ENCODE measurements around the gene SUSD5.
"Not testable (repeated sequence)": the region's sequence is repeated elsewhere in the genome, so short reads cannot be mapped to it uniquely, and the experiment has no call there.

The SUSD5 gene

GRCh38 chr3:33146791-33147445 is 71.7 kb downstream of the SUSD5 start:
- TF ChIP-seq Cebpa-rat (IDR thresholded peaks at IDR 0.05): no peak
- H3K4me2 ChIP-seq: no peak overlapping the region

GRCh38 chr3:33145901-33146580 is 72.6 kb downstream of the SUSD5 start:
- Histone ChIP-seq H3K36me3 (peaks cover 45 to 55% (median 53%) of the 10 kb centered on the region in 11 experiments), H3K9me3 (replicated peaks in 1 of 11) (no peaks in the 10 kb centered on the region), H3K4me1 (peaks cover 0 to 14% (median 6%) of the 10 kb centered on the region in 10 experiments; a peak in 13 of 20 replicates), H3K4me3 (no peak overlapping the region), H3K4me2 (no peak overlapping the region), H3K27me3 (no peaks in the 10 kb centered on the region), H3K27ac (no peak overlapping the region), H3K9ac (no peak overlapping the region), H4K20me1 (no peaks in the 10 kb centered on the region)
- TF ChIP-seq Cebpa-rat (IDR thresholded peaks at IDR 0.05): no peak

More at GRCh38 chr3:33146791-33147445, 71.7 kb downstream of the SUSD5 start:
- H3K9me3 ChIP-seq (replicated peaks in 1 of 11): no peaks in the 10 kb centered on the region
- peaks cover 0 to 14% (median 6%) of the 10 kb centered on the region in 10 experiments; a peak in 13 of 20 replicates for H3K4me1 ChIP-seq
- H3K9ac ChIP-seq: no peak overlapping the region
- no peaks in the 10 kb centered on the region for H3K27me3 ChIP-seq
- no peak overlapping the region for H3K27ac ChIP-seq
- H3K36me3 ChIP-seq: peaks cover 37 to 47% (median 44%) of the 10 kb centered on the region in 11 experiments
- no peak overlapping the region for H3K4me3 ChIP-seq
- H4K20me1 ChIP-seq: no peaks in the 10 kb centered on the region

GRCh38 chr3:33145221-33145900 is 73.2 kb downstream of the SUSD5 start:
- H3K4me1 ChIP-seq: peaks cover 0 to 14% (median 6%) of the 10 kb centered on the region in 10 experiments; a peak in 13 of 20 replicates
- no peak for TF ChIP-seq Cebpa-rat (IDR thresholded peaks at IDR 0.05)

DNA sequence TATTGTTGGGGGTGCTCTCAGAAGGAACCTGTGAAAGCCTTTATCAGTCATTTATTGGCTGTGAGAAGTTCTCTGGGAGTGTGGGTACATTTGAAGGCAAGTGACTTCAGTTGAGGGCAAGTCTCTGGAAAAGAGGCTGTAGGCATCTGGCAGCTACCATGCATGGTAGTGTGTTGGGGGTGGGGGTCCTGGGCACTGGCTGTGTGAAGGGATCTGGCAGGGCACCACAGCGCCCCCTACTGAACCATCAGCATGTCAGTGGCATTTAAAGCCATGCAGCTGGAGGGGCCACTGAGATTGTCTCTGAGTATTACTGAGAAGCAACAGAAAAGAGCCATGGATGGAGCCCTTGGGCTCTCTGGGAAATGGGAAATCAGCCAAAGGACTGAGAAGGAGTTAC is 74.2 kb downstream of the SUSD5 start:
- no peaks in the 10 kb centered on the region for H4K20me1 ChIP-seq
- H3K4me1 ChIP-seq: peaks cover 0 to 9% (median under 1%) of the 10 kb centered on the region in 10 experiments; a peak in 12 of 20 replicates
- H3K27ac ChIP-seq: no peak overlapping the region
- H3K9me3 ChIP-seq (replicated peaks in 1 of 11): no peaks in the 10 kb centered on the region
- peaks cover 52 to 70% (median 61%) of the 10 kb centered on the region in 11 experiments for H3K36me3 ChIP-seq
- no peak overlapping the region for H3K4me3 ChIP-seq
- no peak overlapping the region for H3K9ac ChIP-seq
- no peak for TF ChIP-seq Cebpa-rat (IDR thresholded peaks at IDR 0.05)
- no peak overlapping the region for H3K4me2 ChIP-seq
- H3K27me3 ChIP-seq: no peaks in the 10 kb centered on the region

More at GRCh38 chr3:33145221-33145900, 73.2 kb downstream of the SUSD5 start:
- Histone ChIP-seq H3K4me3 (no peak overlapping the region), H3K27me3 (no peaks in the 10 kb centered on the region), H3K9ac (no peak overlapping the region), H4K20me1 (no peaks in the 10 kb centered on the region), H3K27ac (no peak overlapping the region), H3K9me3 (replicated peaks in 1 of 11) (no peaks in the 10 kb centered on the region), H3K36me3 (peaks cover 52 to 61% (median 59%) of the 10 kb centered on the region in 11 experiments), H3K4me2 (no peak overlapping the region)

GRCh38 chr3:33141006-33141405 is 77.6 kb downstream of the SUSD5 start:
- H3K27me3 ChIP-seq: no peaks in the 10 kb centered on the region
- no peak overlapping the region; a peak in 1 of 22 replicates for H3K27ac ChIP-seq

DNA sequence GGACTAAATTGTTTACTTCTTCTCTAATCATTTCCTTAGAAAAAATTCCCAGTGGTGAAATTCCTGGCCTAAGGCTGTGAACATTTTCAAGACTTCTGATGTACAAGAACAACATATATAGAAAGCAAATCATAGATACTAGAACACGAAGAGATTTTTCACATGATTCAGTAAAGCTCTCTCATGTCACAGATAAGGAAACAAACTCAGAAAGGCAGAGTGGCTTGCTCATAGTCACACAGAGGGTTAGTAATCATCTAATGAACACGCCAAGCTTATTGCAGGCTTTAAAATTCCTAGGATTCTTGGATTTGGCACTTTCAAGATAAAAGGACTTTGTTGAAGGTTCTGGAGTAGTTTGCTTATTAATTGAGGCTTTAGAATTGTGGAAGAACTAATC is 78.6 kb downstream of the SUSD5 start:
- H3K9me3 ChIP-seq (replicated peaks in 1 of 11): no peaks in the 10 kb centered on the region
- no peaks in the 10 kb centered on the region for H4K20me1 ChIP-seq
- H3K9ac ChIP-seq: no peak overlapping the region
- no peak for TF ChIP-seq Cebpa-rat (IDR thresholded peaks at IDR 0.05)
- H3K36me3 ChIP-seq: peaks cover 72 to 97% (median 79%) of the 10 kb centered on the region in 11 experiments
- H3K27ac ChIP-seq: no peak overlapping the region
- H3K4me3 ChIP-seq: no peak overlapping the region
- H3K4me2 ChIP-seq: no peak overlapping the region
- H3K4me1 ChIP-seq: no peaks in the 10 kb centered on the region
- no peaks in the 10 kb centered on the region for H3K27me3 ChIP-seq

More at GRCh38 chr3:33141006-33141405, 77.6 kb downstream of the SUSD5 start:
- H3K4me2 ChIP-seq: no peak overlapping the region
- no peaks in the 10 kb centered on the region for H3K9me3 ChIP-seq (replicated peaks in 1 of 11)
- H3K4me1 ChIP-seq: no peaks in the 10 kb centered on the region
- H4K20me1 ChIP-seq: no peaks in the 10 kb centered on the region
- H3K4me3 ChIP-seq: no peak overlapping the region
- TF ChIP-seq Cebpa-rat (IDR thresholded peaks at IDR 0.05): no peak
- peaks cover 73 to 98% (median 80%) of the 10 kb centered on the region in 11 experiments for H3K36me3 ChIP-seq
- no peak overlapping the region for H3K9ac ChIP-seq

- not testable (repeated sequence) for H3K4me1 ChIP-seq; H3K4me3 ChIP-seq; H3K9ac ChIP-seq; H3K4me2 ChIP-seq; H3K9me3 ChIP-seq (replicated peaks in 1 of 11); H3K27ac ChIP-seq; H3K27me3 ChIP-seq; H4K20me1 ChIP-seq
- H3K36me3 ChIP-seq: peaks cover 72 to 97% (median 79%) of the 10 kb centered on the region in 11 experiments
These were observed 79.5 kb downstream of the SUSD5 start for GRCh38 chr3:33139006-33139623.

DNA sequence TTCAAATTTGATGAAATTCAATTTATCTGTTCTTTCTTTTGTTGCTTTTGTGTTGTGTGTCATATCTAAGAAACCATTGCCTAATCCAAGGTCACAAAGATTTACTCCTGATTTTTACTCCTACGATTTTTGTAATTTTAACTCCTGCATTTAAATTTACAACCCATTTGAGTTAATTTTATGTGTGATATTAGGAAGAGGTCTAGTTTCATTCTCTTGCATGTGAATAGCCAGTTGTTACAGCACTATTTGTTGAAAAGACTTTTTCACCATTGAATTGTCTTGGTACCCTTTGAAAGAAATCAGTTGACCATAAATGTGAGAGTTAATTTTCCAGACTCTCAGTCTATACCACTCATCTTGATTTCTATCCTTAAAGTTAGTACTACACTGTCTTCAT is 80.9 kb downstream of the SUSD5 start:
- no peak overlapping the region for H3K9ac ChIP-seq
- H3K27me3 ChIP-seq: no peaks in the 10 kb centered on the region
- no peaks in the 10 kb centered on the region for H4K20me1 ChIP-seq
- no peak overlapping the region for H3K4me3 ChIP-seq
- TF ChIP-seq Cebpa-rat (IDR thresholded peaks at IDR 0.05): no peak
- H3K4me2 ChIP-seq: no peak overlapping the region
- H3K4me1 ChIP-seq: peaks cover 0 to 8% (median 6%) of the 10 kb centered on the region in 10 experiments; a peak in 6 of 20 replicates
- no peak overlapping the region for H3K27ac ChIP-seq
- peaks cover 72 to 97% (median 79%) of the 10 kb centered on the region in 11 experiments for H3K36me3 ChIP-seq
- no peaks in the 10 kb centered on the region for H3K9me3 ChIP-seq (replicated peaks in 1 of 11)
